Peyer's patch (tissue), 4 donors: Measurements from ENCODE around the gene FAIM2. TPM values are rescaled to one million over a fixed set of nuclear protein-coding genes. Genes with fewer than 3 reads are reported as not detected.
A peak's percentile ranks its signal among the peaks of the same experiment; 100 is the strongest.

ENCODE experiments used
- DNase-seq, 3 donors: peaks; one replicate each; pipeline ENCODE4 v3.0.0-alpha.2; 2017 to 2019
- H3K27ac ChIP-seq, 4 donors: fragments of 200-600 bp; sonication (generic); one replicate each; pipeline ENCODE4 v1.5.1; 2016 to 2019
- H3K27me3 ChIP-seq, 2 donors: fragments of 200-600 bp; sonication (generic); one replicate each; pipeline ENCODE4 v1.5.1; 2019
- H3K36me3 ChIP-seq, 3 donors: fragments of 200-600 bp; sonication (generic); one replicate each; pipeline ENCODE4 v1.5.1; 2016 to 2019
- H3K4me1 ChIP-seq, 4 donors: fragments of 200-600 bp; sonication (generic); one replicate each; pipeline ENCODE4 v1.5.1; 2016 to 2019
- H3K4me3 ChIP-seq, 4 donors: fragments of 200-600 bp; sonication (generic); 1 replicate in 3 of 4; 2 replicates in 1 of 4; pipeline ENCODE4 v1.5.1; 2016 to 2019; ENCODE audit warnings: mild to moderate bottlenecking in 1 of 4
- H3K9me3 ChIP-seq, 4 donors: fragments of 200-600 bp; sonication (generic); one replicate each; pipeline ENCODE4 v1.5.1; 2016 to 2019; ENCODE audit warnings: mild to moderate bottlenecking in 1 of 4
- POLR2A ChIP-seq, 2 donors: fragments of 450-650 bp; IDR thresholded peaks; one replicate each; pipeline ENCODE4 v1.5.1; 2017; ENCODE audit warnings: antibody characterized with exemption in 2 of 2, mild to moderate bottlenecking in 2 of 2, moderate library complexity in 2 of 2
- total RNA-seq, 4 donors: library from RNA; depleted of rRNA; stranded (reverse); fragments of >200 nt; gene quantifications; one replicate each; pipeline ENCODE4 v1.1.0, GENCODE V29; 2016
- TF ChIP-seq, protein P1 (sequence below), 6 experiments: fragments of 450-650 bp in 4 of 6; fragments of 200-600 bp in 2 of 6; sonication (generic) in 1 of 6; IDR thresholded peaks; one replicate each; pipeline ENCODE4 v1.5.1; 2017 to 2019; ENCODE audit warnings: antibody characterized with exemption in 6 of 6, mild to moderate bottlenecking in 3 of 6, moderate library complexity in 1 of 6

FAIM2 gene
- total RNA-seq, 4 donors from 2014 or later = 0.83 to 4.7 (median 2.9) TPM

DNA sequence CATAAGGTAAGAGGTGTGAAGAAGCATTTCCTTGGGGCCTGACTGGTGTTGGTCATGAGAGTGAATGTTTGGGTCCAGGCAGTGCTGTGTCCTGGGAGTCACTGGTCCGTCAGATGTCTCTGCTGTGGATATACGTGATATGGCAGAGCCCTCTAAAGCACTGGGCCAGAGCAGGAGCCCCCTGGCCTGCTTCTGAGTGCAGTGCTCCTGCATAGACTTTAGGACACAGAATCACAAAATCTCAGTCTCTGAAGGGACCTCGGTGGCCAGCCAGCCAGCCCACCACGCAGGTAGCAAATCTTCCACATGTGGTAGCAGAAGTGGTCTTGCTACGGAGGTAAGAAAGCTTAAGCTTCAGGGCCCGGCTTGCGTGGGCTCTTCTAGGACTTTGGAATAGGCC lies 28.3 kb upstream of the FAIM2 start:
- no peaks in the 10 kb centered on the region for H3K27me3 ChIP-seq
- H3K4me1 ChIP-seq = no peaks in the 10 kb centered on the region
- no peak overlapping the region for H3K27ac ChIP-seq
- TF ChIP-seq, protein P1, sequence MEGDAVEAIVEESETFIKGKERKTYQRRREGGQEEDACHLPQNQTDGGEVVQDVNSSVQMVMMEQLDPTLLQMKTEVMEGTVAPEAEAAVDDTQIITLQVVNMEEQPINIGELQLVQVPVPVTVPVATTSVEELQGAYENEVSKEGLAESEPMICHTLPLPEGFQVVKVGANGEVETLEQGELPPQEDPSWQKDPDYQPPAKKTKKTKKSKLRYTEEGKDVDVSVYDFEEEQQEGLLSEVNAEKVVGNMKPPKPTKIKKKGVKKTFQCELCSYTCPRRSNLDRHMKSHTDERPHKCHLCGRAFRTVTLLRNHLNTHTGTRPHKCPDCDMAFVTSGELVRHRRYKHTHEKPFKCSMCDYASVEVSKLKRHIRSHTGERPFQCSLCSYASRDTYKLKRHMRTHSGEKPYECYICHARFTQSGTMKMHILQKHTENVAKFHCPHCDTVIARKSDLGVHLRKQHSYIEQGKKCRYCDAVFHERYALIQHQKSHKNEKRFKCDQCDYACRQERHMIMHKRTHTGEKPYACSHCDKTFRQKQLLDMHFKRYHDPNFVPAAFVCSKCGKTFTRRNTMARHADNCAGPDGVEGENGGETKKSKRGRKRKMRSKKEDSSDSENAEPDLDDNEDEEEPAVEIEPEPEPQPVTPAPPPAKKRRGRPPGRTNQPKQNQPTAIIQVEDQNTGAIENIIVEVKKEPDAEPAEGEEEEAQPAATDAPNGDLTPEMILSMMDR (IDR thresholded peaks at IDR 0.05) = no peak
- TF ChIP-seq POLR2A (IDR thresholded peaks at IDR 0.05) = no peak
- no peak overlapping the region for H3K4me3 ChIP-seq
- DNase-seq = no peak
- H3K36me3 ChIP-seq = no peaks in the 10 kb centered on the region
- H3K9me3 ChIP-seq = no peaks in the 10 kb centered on the region

DNA sequence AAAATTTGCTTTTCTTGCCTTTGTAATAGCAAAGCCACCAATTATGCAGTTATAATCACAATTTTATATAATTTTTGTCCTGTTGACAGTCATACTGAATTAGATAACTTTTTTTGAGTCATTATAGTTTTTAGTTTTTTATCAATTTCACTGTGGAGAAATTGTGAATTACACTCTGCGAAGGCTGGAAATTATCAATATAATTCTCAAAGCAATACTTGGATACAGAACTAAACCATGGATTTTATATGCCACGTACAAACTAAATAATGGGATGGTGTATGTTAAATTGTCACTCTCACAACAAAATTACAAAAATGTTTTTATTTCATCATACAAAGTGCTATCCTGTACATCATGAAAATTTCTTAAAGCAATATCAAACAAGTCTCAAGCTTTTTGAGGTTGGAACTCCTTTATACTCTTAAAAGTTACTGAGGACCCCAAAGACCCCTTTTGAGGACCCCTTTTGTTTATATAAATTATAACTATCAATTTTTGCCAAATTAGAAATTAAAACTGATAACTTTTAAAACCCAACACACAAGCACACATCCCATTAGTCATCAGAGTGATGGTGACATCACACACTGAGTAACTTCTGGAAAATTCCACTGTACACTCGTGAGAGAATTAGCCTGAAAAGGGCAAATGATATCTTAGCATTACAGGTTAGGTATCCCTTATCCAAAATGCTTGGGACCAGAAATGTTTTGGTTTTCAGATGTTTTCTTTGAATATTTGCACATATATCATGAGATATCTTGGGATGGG lies 27.0 kb upstream of the FAIM2 start:
- Histone ChIP-seq H3K27ac (no peak overlapping the region), H3K36me3 (no peaks in the 10 kb centered on the region), H3K4me3 (no peak overlapping the region), H3K9me3 (no peaks in the 10 kb centered on the region), H3K27me3 (no peaks in the 10 kb centered on the region), H3K4me1 (no peaks in the 10 kb centered on the region)
- TF ChIP-seq, protein P1 (IDR thresholded peaks at IDR 0.05) = peak in 1 of 6 experiments; percentile 52
- no peak for TF ChIP-seq POLR2A (IDR thresholded peaks at IDR 0.05)
- DNase-seq = no peak

DNA sequence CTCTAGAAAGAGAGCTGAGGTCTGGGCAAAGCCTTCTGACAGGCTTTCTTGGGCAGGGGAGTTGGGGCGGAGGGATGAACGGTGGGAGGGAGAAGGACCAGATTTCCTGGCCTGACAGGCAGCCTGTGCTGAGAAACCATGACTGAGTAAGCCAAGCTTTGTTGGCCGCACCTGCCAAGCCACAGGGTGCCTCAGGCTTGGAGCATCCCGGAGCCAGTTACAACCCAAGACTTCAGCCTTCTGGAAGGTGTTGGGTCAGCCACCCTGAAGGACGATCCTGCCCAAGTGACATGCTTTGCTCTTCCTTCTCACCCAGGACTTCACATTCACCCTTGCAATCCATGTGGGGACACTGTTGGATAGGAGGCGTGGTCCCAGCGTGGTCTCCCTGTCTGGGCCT lies 25.9 kb upstream of the FAIM2 start:
- H3K27me3 ChIP-seq = no peaks in the 10 kb centered on the region
- no peak for TF ChIP-seq POLR2A (IDR thresholded peaks at IDR 0.05)
- TF ChIP-seq, protein P1 (IDR thresholded peaks at IDR 0.05) = no peak
- DNase-seq = peak in 1 of 3 donors; percentile 36
- H3K36me3 ChIP-seq = no peaks in the 10 kb centered on the region
- H3K4me1 ChIP-seq = no peaks in the 10 kb centered on the region
- no peaks in the 10 kb centered on the region for H3K9me3 ChIP-seq
- no peak overlapping the region for H3K4me3 ChIP-seq
- no peak overlapping the region for H3K27ac ChIP-seq

DNA sequence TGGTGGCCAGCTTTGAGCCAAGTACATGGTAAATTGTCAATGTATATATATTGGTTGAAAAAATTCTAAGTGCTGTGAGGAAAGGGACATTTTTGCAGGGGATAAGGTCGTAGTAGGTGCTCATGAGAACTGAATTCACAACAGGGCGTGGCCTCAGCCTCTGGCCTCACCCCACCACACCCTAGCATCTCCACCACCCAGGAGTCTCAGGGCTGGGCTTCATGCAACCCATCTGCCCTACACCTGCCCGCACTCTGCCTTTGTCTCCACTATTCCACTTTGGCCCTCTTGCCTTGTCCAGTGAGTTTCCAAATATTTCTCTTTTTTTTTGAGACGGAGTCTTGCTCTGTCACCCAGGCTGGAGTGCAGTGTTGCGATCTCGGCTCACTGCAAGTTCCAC lies 24.8 kb upstream of the FAIM2 start:
- TF ChIP-seq, protein P1 (IDR thresholded peaks at IDR 0.05) = no peak
- TF ChIP-seq POLR2A (IDR thresholded peaks at IDR 0.05) = no peak
- H3K36me3 ChIP-seq = no peaks in the 10 kb centered on the region
- H3K4me3 ChIP-seq = no peak overlapping the region
- H3K27ac ChIP-seq = no peak overlapping the region
- no peaks in the 10 kb centered on the region for H3K9me3 ChIP-seq
- DNase-seq = peak in 1 of 3 donors; percentile 22
- H3K4me1 ChIP-seq = no peaks in the 10 kb centered on the region
- no peaks in the 10 kb centered on the region for H3K27me3 ChIP-seq

DNA sequence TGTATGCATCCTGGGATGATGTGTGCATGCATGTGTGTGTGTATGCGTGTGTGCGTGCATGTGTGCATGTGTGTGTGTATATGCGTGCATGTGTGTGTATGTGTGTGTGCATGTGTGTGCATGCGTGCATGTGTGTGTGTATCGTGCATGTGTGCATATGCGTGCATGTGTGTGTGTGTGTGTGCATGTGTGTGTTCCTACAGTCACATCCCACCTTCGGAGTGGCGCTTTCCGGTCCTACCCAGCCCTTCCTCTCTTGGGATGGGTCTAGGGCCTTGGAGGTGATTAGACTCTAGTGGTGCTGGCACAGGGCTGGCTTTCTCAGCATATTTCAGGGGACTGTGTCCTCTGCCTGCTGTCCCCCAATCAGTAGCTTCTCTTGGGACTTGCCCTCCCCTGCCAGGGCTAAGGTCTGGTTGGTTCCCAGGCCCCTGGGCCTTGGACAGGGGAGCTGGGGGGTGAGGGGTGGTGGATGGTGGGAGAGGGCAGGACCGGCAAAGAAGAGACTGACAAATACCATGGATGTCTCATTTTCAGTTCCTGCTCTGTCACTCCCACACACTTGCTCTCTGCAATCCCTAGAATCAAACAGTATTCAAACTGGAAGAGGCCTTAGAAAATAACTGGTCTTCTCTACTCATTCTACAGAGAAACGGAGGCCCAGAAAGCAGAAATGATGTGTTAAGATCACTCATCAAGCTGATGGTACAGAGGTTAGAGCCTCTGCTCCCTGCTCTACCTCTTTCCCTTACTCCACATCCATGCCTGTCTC lies 21.9 kb upstream of the FAIM2 start:
- Histone ChIP-seq H3K4me1 (no peaks in the 10 kb centered on the region), H3K4me3 (no peak overlapping the region), H3K27me3 (no peaks in the 10 kb centered on the region), H3K36me3 (no peaks in the 10 kb centered on the region), H3K9me3 (no peaks in the 10 kb centered on the region), H3K27ac (no peak overlapping the region)
- TF ChIP-seq, protein P1 (IDR thresholded peaks at IDR 0.05) = no peak
- no peak for TF ChIP-seq POLR2A (IDR thresholded peaks at IDR 0.05)
- DNase-seq = peak in 1 of 3 donors; percentile 9
